GM12878 (cell line): ENCODE results near the gene SAMD3.
"Not testable (repeated sequence)": the region's sequence is repeated elsewhere in the genome, so short reads cannot be mapped to it uniquely, and the experiment has no call there.

Source experiments
- CHD1 ChIP-seq: IDR thresholded peaks from 2 replicates; pipeline ENCODE4 v1.6.1; 2012; ENCODE audit warnings: low read depth, low read length, improper control_type of control experiment
- EP300 ChIP-seq, 2 experiments: fragments of 150-350 bp in 1 of 2; IDR thresholded peaks; 2 replicates each; pipeline ENCODE4 v1.6.1; 2011 to 2012; ENCODE audit warnings: low read depth in 2 of 2, low read length in 2 of 2, borderline replicate concordance in 1 of 2, improper control_type of control experiment in 1 of 2, inconsistent platforms in 1 of 2; ENCODE audit not compliant: control insufficient read depth in 1 of 2
- FOXK2 ChIP-seq: fragments of 450-650 bp; IDR thresholded peaks from 2 replicates; pipeline ENCODE4 v1.6.1; 2017; ENCODE audit warnings: mild to moderate bottlenecking, moderate library complexity
- JUND ChIP-seq: IDR thresholded peaks from 2 replicates; pipeline ENCODE4 v1.6.1; 2012; ENCODE audit warnings: low read depth, mild to moderate bottlenecking, low read length, improper control_type of control experiment, moderate library complexity
- POLR2A ChIP-seq: IDR thresholded peaks from 2 replicates; pipeline ENCODE4 v1.6.1; 2011; ENCODE audit warnings: low read depth, mild to moderate bottlenecking, low read length
- RAD21 ChIP-seq: IDR thresholded peaks from 2 replicates; pipeline ENCODE4 v1.6.1; 2011; ENCODE audit warnings: mild to moderate bottlenecking, low read depth, low read length, moderate library complexity; ENCODE audit not compliant: insufficient read depth
- SRF ChIP-seq, 2 experiments: IDR thresholded peaks; 2 replicates each; pipeline ENCODE4 v1.6.1; 2011; ENCODE audit warnings: low read depth in 2 of 2, low read length in 2 of 2, mild to moderate bottlenecking in 1 of 2, moderate library complexity in 1 of 2
- ZBED1 ChIP-seq: IDR thresholded peaks from 2 replicates; pipeline ENCODE4 v1.6.1; 2016; ENCODE audit warnings: borderline replicate concordance
- TF ChIP-seq, protein P1 (sequence below), 3 experiments: IDR thresholded peaks in 2 of 3; conservative IDR thresholded peaks in 1 of 3; 2 replicates each; pipeline ENCODE4 v1.5.1; 2011; ENCODE audit warnings: low read depth in 3 of 3, low read length in 3 of 3, mild to moderate bottlenecking in 3 of 3, control low read depth in 2 of 3, moderate library complexity in 2 of 3, inconsistent platforms in 1 of 3, mixed read lengths in 1 of 3; ENCODE audit not compliant: control insufficient read depth in 2 of 3, insufficient read depth in 1 of 3; ENCODE audit errors: extremely low read depth in 1 of 3
- TF ChIP-seq, protein P2 (sequence below): IDR thresholded peaks from 2 replicates; pipeline ENCODE4 v1.6.1; 2011; ENCODE audit warnings: low read depth, low read length, improper control_type of control experiment, borderline replicate concordance

DNA sequence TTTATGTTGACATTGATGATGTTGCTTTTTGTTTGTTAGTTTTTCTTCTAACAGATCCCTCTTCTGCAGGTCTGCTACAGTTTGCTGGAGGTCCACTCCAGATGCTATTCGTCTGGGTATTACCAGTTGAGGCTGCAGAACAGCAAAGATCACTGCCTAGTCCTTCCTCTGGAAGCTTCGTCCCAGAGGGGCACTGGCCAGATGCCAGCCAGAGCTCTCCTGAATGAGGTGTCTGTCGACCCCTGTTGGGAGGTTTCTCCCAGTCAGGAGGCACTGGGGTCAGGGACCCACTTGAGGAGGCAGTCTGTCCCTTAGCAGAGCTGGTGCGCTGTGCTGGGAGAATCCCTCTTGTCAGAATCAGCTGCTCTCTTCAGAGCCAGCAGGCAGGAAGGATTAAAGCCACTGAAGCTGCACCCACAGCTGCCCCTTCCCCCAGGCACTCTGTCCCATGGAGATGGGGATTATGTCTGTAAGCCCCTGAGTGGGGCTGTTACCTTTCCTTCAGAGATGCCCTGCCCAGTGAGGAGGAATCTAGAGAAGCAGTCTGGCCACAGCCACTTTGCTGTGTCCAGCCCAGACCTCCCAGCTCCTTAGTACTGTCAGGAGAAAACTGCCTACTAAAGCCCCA lies 49.3 kb downstream of the SAMD3 start:
- TF ChIP-seq EP300 (IDR thresholded peaks at IDR 0.05; ENCODE audit: borderline replicate concordance in 1 of 2, control insufficient read depth in 1 of 2, low read depth in 2 of 2, low read length in 2 of 2); JUND; CHD1; FOXK2; ZBED1; RAD21; POLR2A; SRF (IDR thresholded peaks at IDR 0.05; ENCODE audit: low read depth in 2 of 2, low read length in 2 of 2): not testable (repeated sequence)
- TF ChIP-seq, protein P1, sequence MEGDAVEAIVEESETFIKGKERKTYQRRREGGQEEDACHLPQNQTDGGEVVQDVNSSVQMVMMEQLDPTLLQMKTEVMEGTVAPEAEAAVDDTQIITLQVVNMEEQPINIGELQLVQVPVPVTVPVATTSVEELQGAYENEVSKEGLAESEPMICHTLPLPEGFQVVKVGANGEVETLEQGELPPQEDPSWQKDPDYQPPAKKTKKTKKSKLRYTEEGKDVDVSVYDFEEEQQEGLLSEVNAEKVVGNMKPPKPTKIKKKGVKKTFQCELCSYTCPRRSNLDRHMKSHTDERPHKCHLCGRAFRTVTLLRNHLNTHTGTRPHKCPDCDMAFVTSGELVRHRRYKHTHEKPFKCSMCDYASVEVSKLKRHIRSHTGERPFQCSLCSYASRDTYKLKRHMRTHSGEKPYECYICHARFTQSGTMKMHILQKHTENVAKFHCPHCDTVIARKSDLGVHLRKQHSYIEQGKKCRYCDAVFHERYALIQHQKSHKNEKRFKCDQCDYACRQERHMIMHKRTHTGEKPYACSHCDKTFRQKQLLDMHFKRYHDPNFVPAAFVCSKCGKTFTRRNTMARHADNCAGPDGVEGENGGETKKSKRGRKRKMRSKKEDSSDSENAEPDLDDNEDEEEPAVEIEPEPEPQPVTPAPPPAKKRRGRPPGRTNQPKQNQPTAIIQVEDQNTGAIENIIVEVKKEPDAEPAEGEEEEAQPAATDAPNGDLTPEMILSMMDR (IDR thresholded peaks at IDR 0.05 in 2 of 3, conservative IDR thresholded peaks at IDR 0.05 in 1 of 3; ENCODE audit: control insufficient read depth in 2 of 3, extremely low read depth in 1 of 3, insufficient read depth in 1 of 3, low read depth in 3 of 3, low read length in 3 of 3): not testable (repeated sequence)
- TF ChIP-seq, protein P2, sequence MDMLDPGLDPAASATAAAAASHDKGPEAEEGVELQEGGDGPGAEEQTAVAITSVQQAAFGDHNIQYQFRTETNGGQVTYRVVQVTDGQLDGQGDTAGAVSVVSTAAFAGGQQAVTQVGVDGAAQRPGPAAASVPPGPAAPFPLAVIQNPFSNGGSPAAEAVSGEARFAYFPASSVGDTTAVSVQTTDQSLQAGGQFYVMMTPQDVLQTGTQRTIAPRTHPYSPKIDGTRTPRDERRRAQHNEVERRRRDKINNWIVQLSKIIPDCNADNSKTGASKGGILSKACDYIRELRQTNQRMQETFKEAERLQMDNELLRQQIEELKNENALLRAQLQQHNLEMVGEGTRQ: not testable (repeated sequence)
